Fibroblast of pulmonary artery (primary cell): ENCODE measurements around the gene PDE7B.
A peak's percentile ranks its signal among the peaks of the same experiment; 100 is the strongest.

Source experiments
- DNase-seq: peaks from one replicate; pipeline ENCODE4 v3.0.0-alpha.2; 2010; ENCODE audit warnings: low read depth
- H3K4me3 ChIP-seq: replicated peaks from 2 replicates; pipeline ENCODE4 v1.5.1; 2011; ENCODE audit warnings: low read depth, mild to moderate bottlenecking, control low read depth, low read length, moderate library complexity
- CTCF ChIP-seq: IDR thresholded peaks from 2 replicates; pipeline ENCODE4 v1.5.1; 2011; ENCODE audit warnings: mild to moderate bottlenecking, control low read depth, low read length, inconsistent platforms; ENCODE audit errors: missing control alignments

The PDE7B gene

GRCh38 chr6:135871296-135871695 is 19.8 kb downstream of the PDE7B start:
- peak; percentile 50 for DNase-seq
- no peak for TF ChIP-seq CTCF
- no peak overlapping the region for H3K4me3 ChIP-seq

GRCh38 chr6:135871878-135872277 is 20.4 kb downstream of the PDE7B start:
- DNase-seq: peak; percentile 63
- H3K4me3 ChIP-seq: no peak overlapping the region
- TF ChIP-seq CTCF: no peak

- TF ChIP-seq CTCF: no peak
- peak; percentile 72 for DNase-seq
- H3K4me3 ChIP-seq: no peak overlapping the region
Measured at GRCh38 chr6:135875446-135875845, 23.9 kb downstream of the PDE7B start.

- no peak for TF ChIP-seq CTCF
- no peak overlapping the region for H3K4me3 ChIP-seq
- no peak for DNase-seq
Measured at GRCh38 chr6:135876058-135876457, 24.6 kb downstream of the PDE7B start.

- H3K4me3 ChIP-seq: no peak overlapping the region
- no peak for DNase-seq
- TF ChIP-seq CTCF: no peak
Measured at GRCh38 chr6:135877666-135878065, 26.2 kb downstream of the PDE7B start.

GRCh38 chr6:135880066-135880972 is 28.8 kb downstream of the PDE7B start:
- TF ChIP-seq CTCF: no peak
- peak overlapping the region; percentile 6 for H3K4me3 ChIP-seq
- peak; percentile 46 for DNase-seq

GRCh38 chr6:135883045-135883444 is 31.5 kb downstream of the PDE7B start:
- no peak for TF ChIP-seq CTCF
- H3K4me3 ChIP-seq: no peak overlapping the region
- no peak for DNase-seq
